Measurements from ENCODE around the gene COLEC12. TPM values are rescaled to one million over a fixed set of nuclear protein-coding genes. Genes with fewer than 3 reads are reported as not detected.

Gene COLEC12
- polyA plus RNA-seq, 5 donors = 96.7 to 119 (median 107) TPM

- no peak for DNase-seq
These were observed 8.3 kb upstream of the COLEC12 start for GRCh38 chr18:508835-509234.

GRCh38 chr18:507636-508035, 7.1 kb upstream of the COLEC12 start:
- no peak for DNase-seq

GRCh38 chr18:506801-507200, 6.3 kb upstream of the COLEC12 start:
- no peak for DNase-seq

GRCh38 chr18:506264-506663, 5.8 kb upstream of the COLEC12 start:
- no peak for DNase-seq

- no peak for DNase-seq
These were observed 5.1 kb upstream of the COLEC12 start for GRCh38 chr18:505483-506122.

- no peak for DNase-seq
These were observed 859 bp upstream of the COLEC12 start for GRCh38 chr18:501406-501714.

- no peak for DNase-seq
These were observed 497 bp downstream of the COLEC12 start for GRCh38 chr18:499776-500631.

- DNase-seq = peak in 1 of 2 donors; percentile 50
These were observed 1.3 kb downstream of the COLEC12 start for GRCh38 chr18:498931-499775.

GRCh38 chr18:497688-498087, 2.8 kb downstream of the COLEC12 start:
- no peak for DNase-seq

GRCh38 chr18:495452-495851, 5.0 kb downstream of the COLEC12 start:
- DNase-seq = no peak

- DNase-seq = no peak
These were observed 5.5 kb downstream of the COLEC12 start for GRCh38 chr18:495017-495416.

- no peak for DNase-seq
These were observed 6.2 kb downstream of the COLEC12 start for GRCh38 chr18:493986-494983.

GRCh38 chr18:492451-492850, 8.1 kb downstream of the COLEC12 start:
- no peak for DNase-seq

GRCh38 chr18:490624-491023, 9.9 kb downstream of the COLEC12 start:
- no peak for DNase-seq

- DNase-seq = no peak
These were observed 10.5 kb downstream of the COLEC12 start for GRCh38 chr18:490024-490366.

- no peak for DNase-seq
These were observed 11.1 kb downstream of the COLEC12 start for GRCh38 chr18:489244-490023.

GRCh38 chr18:486929-487740, 13.4 kb downstream of the COLEC12 start:
- no peak for DNase-seq

GRCh38 chr18:484749-485464, 15.6 kb downstream of the COLEC12 start:
- no peak for DNase-seq

- no peak for DNase-seq
These were observed 21.8 kb downstream of the COLEC12 start for GRCh38 chr18:478681-479080.

Measured in right lung (tissue), 5 donors.